Omental fat pad (tissue), 4 donors: ENCODE results near the gene SLC12A2. TPM values are rescaled to one million over a fixed set of nuclear protein-coding genes. Genes with fewer than 3 reads are reported as not detected.

Source experiments
- ATAC-seq: fragments of 150-250 bp; one replicate; pipeline ENCODE4 v1.9.1; 2016; ENCODE audit warnings: mild to moderate bottlenecking, moderate library complexity; ENCODE audit not compliant: low FRiP score
- DNase-seq: peaks from one replicate; pipeline ENCODE4 v3.0.0-alpha.2; 2019; ENCODE audit warnings: low spot score
- CTCF ChIP-seq, 3 donors: fragments of 450-650 bp; IDR thresholded peaks; one replicate each; pipeline ENCODE4 v1.5.1; 2016 to 2017; ENCODE audit warnings: antibody characterized with exemption in 3 of 3, mild to moderate bottlenecking in 3 of 3, moderate library complexity in 2 of 3
- total RNA-seq, 4 donors: library from RNA; depleted of rRNA; stranded (reverse); fragments of >200 nt; gene quantifications; one replicate each; pipeline ENCODE4 v1.1.0, GENCODE V29; 2016

SLC12A2 gene
- total RNA-seq, 4 donors from 2014 or later: 14.4 to 28.1 (median 20.6) TPM

GRCh38 chr5:128081111-128081851, 2.3 kb upstream of the SLC12A2 start:
- TF ChIP-seq CTCF (IDR thresholded peaks at IDR 0.05): no peak
- ATAC-seq: no peak
- no peak for DNase-seq

DNA sequence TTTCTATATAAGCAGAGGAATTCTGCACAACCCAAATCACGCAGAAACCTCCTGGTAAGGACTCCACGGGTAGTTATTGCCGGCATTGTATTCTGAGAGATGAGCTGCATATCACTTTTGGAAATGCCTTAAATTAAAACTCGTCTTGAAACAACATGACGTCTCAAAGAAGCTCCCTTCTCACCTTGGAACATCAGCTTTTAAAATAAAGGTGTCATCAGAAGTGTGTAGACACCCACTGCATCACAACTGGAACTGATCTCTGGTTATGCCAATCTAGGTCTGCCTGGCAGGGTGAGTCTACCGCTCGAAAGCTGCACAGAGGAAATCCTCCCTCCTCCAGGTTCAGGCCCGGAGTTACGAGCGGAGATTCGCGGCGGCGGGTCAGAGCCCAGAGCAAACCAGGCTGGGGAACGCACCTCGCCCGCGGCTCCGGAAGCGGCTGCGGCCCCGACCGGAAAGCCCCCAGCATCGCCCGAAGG, 974 bp upstream of the SLC12A2 start:
- no peak for DNase-seq
- no peak for TF ChIP-seq CTCF (IDR thresholded peaks at IDR 0.05)

DNA sequence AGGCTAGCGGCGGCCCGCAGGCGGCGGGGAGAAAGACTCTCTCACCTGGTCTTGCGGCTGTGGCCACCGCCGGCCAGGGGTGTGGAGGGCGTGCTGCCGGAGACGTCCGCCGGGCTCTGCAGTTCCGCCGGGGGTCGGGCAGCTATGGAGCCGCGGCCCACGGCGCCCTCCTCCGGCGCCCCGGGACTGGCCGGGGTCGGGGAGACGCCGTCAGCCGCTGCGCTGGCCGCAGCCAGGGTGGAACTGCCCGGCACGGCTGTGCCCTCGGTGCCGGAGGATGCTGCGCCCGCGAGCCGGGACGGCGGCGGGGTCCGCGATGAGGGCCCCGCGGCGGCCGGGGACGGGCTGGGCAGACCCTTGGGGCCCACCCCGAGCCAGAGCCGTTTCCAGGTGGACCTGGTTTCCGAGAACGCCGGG, 253 bp downstream of the SLC12A2 start:
- TF ChIP-seq CTCF (IDR thresholded peaks at IDR 0.05): no peak
- ATAC-seq (peak; percentile 52), DNase-seq (no peak)

More for the DNA sequence above, 974 bp upstream of the SLC12A2 start:
- ATAC-seq: peak; percentile 29

GRCh38 chr5:128084228-128085167, 932 bp downstream of the SLC12A2 start:
- TF ChIP-seq CTCF (IDR thresholded peaks at IDR 0.05): no peak
- ATAC-seq (peak; percentile 20), DNase-seq (no peak)

GRCh38 chr5:128085413-128085812, 1.8 kb downstream of the SLC12A2 start:
- no peak for TF ChIP-seq CTCF (IDR thresholded peaks at IDR 0.05)
- DNase-seq (no peak), ATAC-seq (no peak)

DNA sequence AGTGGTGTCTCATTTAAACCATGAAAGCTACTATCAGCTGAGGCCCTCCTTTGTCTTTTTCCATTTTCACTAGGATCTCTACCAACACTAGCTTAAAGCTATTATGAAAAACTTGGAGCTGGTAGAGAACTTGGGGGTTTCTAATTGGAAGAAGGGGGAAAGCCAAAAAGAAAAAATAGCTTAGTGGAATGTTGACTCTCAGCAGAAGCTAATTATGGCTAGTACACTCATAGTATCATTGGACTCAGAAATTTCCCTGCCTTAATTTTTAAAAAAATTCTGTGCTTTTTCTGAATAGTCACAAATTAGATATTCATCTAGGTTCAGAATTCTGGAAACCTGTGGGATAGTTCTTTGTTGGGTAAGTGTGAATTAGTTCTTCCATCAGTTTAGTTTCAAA, 8.0 kb downstream of the SLC12A2 start:
- no peak for TF ChIP-seq CTCF (IDR thresholded peaks at IDR 0.05)
- DNase-seq: no peak
- no peak for ATAC-seq
